ENCODE results near the gene OPCML.

GRCh38 chr11:133500936-133501335 lies 31.4 kb downstream of the OPCML start:
- TF ChIP-seq SPI1 (IDR thresholded peaks at IDR 0.05; ENCODE audit: borderline replicate concordance, low read depth) (no peak), CTCF (IDR thresholded peaks at IDR 0.05; ENCODE audit: insufficient read depth, low read length) (no peak), REST (IDR thresholded peaks at IDR 0.05; ENCODE audit: insufficient replicate concordance, low read depth) (no peak)

Data from HL-60 (cell line).